Measurements from ENCODE around the gene LUC7L3. TPM values are rescaled to one million over a fixed set of nuclear protein-coding genes. Genes with fewer than 3 reads are reported as not detected.

The LUC7L3 gene
- total and polyA plus RNA-seq, 10 of the 15 experiments (the other 5 are each of a cell fraction or from before 2014, with no cell fraction given), result 51.3 to 176 (median 149) TPM

GRCh38 chr17:50697062-50697461 lies 22.3 kb upstream of the LUC7L3 start:
- Histone ChIP-seq H3K9ac (ENCODE audit: control insufficient read depth, insufficient read depth, low read length) (no peak overlapping the region), H3K4me1 (ENCODE audit: control insufficient read depth, insufficient read depth, low read length) (peaks cover 13% of the 10 kb centered on the region), H3K4me3 (no peak overlapping the region), H3K36me3 (ENCODE audit: control insufficient read depth in 2 of 2, insufficient read depth in 2 of 2, low read length in 1 of 2) (peaks cover 10 to 30% of the 10 kb centered on the region in 2 experiments), H2AFZ (ENCODE audit: control insufficient read depth, low read depth, low read length) (no peak overlapping the region), H3K27ac (ENCODE audit: control insufficient read depth, insufficient read depth) (no peak overlapping the region), H3K27me3 (replicated peaks in 1 of 2; ENCODE audit: control insufficient read depth in 2 of 2, insufficient read depth in 2 of 2, low read length in 1 of 2) (no peaks in the 10 kb centered on the region), H4K20me1 (ENCODE audit: control insufficient read depth, insufficient read depth) (no peaks in the 10 kb centered on the region), H3K79me2 (ENCODE audit: control insufficient read depth, insufficient read depth, low read length) (no peaks in the 10 kb centered on the region; the same call in 1 of the 2 replicates), H3K4me2 (ENCODE audit: control insufficient read depth, insufficient read depth) (no peak overlapping the region), H3K9me3 (replicated peaks; ENCODE audit: control insufficient read depth, insufficient read depth, low read length) (no peaks in the 10 kb centered on the region)
- ATAC-seq (no peak), FAIRE-seq (no peak), DNase-seq (ENCODE audit: low read depth, low spot score) (no peak)
- 97% methylated on average over 3 of the region's 3 CpGs for WGBS (ENCODE audit: insufficient coverage, insufficient replicate concordance, low lambda C conversion rate, missing lambda C conversion rate)
- ChIA-PET CTCF (interaction anchor here (0.8 to 8.2 kb wide), 9 partner anchors 9 to 301 kb away, joined by 3 to 211 read pairs (median 4); partner anchors contain the start of genes ABCC3 and RSAD1), SMC1A (ENCODE audit: uncharacterized antibody, unreplicated experiment) (interaction anchor here (0.6 to 6.0 kb wide), 5 partner anchors 25 to 87 kb away, joined by 3 to 90 read pairs (median 3); no protein-coding TSS in a partner anchor), POLR2A (interaction anchor here (1.8 kb wide), 1 partner anchor 67 kb away, joined by 4 read pairs; no protein-coding TSS in a partner anchor), RAD21 (ENCODE audit: unreplicated experiment) (interaction anchor here (0.8 to 5.5 kb wide), 6 partner anchors 13 to 218 kb away, joined by 3 to 34 read pairs (median 3); no protein-coding TSS in a partner anchor)
- intact Hi-C loops (cut with micrococcal nuclease; ENCODE audit: unreplicated experiment), result no loop called here
- TF ChIP-seq SUZ12 (IDR thresholded peaks at IDR 0.05; ENCODE audit: unreplicated experiment), result no peak
- TF ChIP-seq WRNIP1 (IDR thresholded peaks at IDR 0.05; ENCODE audit: borderline replicate concordance, low read depth, low read length), result no peak
- TF ChIP-seq SP1 (IDR thresholded peaks at IDR 0.05; ENCODE audit: low read depth, low read length), result no peak
- no peak for TF ChIP-seq NFXL1 (IDR thresholded peaks at IDR 0.05; ENCODE audit: borderline replicate concordance)
- TF ChIP-seq BRCA1 (IDR thresholded peaks at IDR 0.05; ENCODE audit: low read depth, low read length), result no peak
- TF ChIP-seq ZNF687 (IDR thresholded peaks at IDR 0.05), result no peak
- TF ChIP-seq NR2C2 (IDR thresholded peaks at IDR 0.05; ENCODE audit: borderline replicate concordance, control insufficient read depth, insufficient read length, low read depth), result no peak
- TF ChIP-seq FOS (IDR thresholded peaks at IDR 0.05; ENCODE audit: borderline replicate concordance, extremely low read depth, insufficient read length), result no peak
- TF ChIP-seq GATAD2B (conservative IDR thresholded peaks at IDR 0.05; ENCODE audit: low read depth), result no peak
- TF ChIP-seq TCF12 (IDR thresholded peaks at IDR 0.05; ENCODE audit: low read depth, low read length), result no peak
- TF ChIP-seq CTCF (IDR thresholded peaks at IDR 0.05 in 2 of 3, conservative IDR thresholded peaks at IDR 0.05 in 1 of 3; ENCODE audit: control insufficient read depth in 2 of 3, extremely low read depth in 1 of 3, insufficient read depth in 1 of 3, low read depth in 3 of 3, low read length in 3 of 3), result no peak
- no peak for TF ChIP-seq POLR2AphosphoS5 (IDR thresholded peaks at IDR 0.05; ENCODE audit: low read length)
- no peak for TF ChIP-seq USF2 (IDR thresholded peaks at IDR 0.05; ENCODE audit: borderline replicate concordance, low read depth, low read length)
- BruUV-seq (replicated peaks), result no TSS peak
- in situ Hi-C loops (cut with MboI), result loop anchor here (5.0 kb wide), 1 partner anchor 150 kb away; the partner anchor contains the start of gene SPATA20

Data from GM12878 (cell line).